Endothelial cell of umbilical vein (primary cell): ENCODE results near the gene CTSF. TPM values are rescaled to one million over a fixed set of nuclear protein-coding genes. Genes with fewer than 3 reads are reported as not detected.

Experiments
- BruUV-seq: library from RNA; stranded (reverse); fragments of 400-500 nt; replicated peaks from 2 replicates; lab custom pipeline; 2021; lab: Mats Ljungman, UMichigan
- CTCF ChIA-PET: fragments of 300-600, 350-600 bp; sonication (Branson Sonifier 250); formaldehyde crosslinking; loops from one replicate; lab custom pipeline; 2021; ENCODE audit warnings: antibody characterized with exemption, inconsistent platforms; lab: Charles Lee
- POLR2A ChIA-PET: fragments of 300-600, 350-600 bp; sonication (Branson Sonifier 250); formaldehyde crosslinking; loops from one replicate; lab custom pipeline; 2021; ENCODE audit warnings: antibody characterized with exemption, inconsistent platforms; lab: Charles Lee
- DNase-seq: peaks from one replicate; pipeline ENCODE4 v3.0.0-alpha.2; 2011; ENCODE audit warnings: low read depth, low spot score
- FAIRE-seq: peaks from 2 replicates; lab custom pipeline; 2011; peaks lifted over from hg19 to GRCh38; lab: Jason Lieb, UNC
- H2AFZ ChIP-seq: 2 replicates; pipeline ENCODE4 v1.6.0; 2012; ENCODE audit warnings: low read depth, low read length, control low read depth, inconsistent platforms
- H3K27ac ChIP-seq: 2 replicates; pipeline ENCODE4 v1.5.1; 2011; ENCODE audit warnings: low read depth, mild to moderate bottlenecking, control low read depth, low read length, moderate library complexity; ENCODE audit not compliant: insufficient read depth
- H3K27me3 ChIP-seq, 2 experiments: 2 replicates each; pipeline versions ENCODE4 v1.6.0 to v1.6.1; 2011; ENCODE audit warnings: low read length in 2 of 2, mixed read lengths in 1 of 2; ENCODE audit not compliant: control insufficient read depth in 2 of 2, insufficient read depth in 2 of 2
- H3K36me3 ChIP-seq, 2 experiments: 2 replicates in 1 of 2; 3 replicates in 1 of 2; pipeline ENCODE4 v1.5.1; 2011; ENCODE audit warnings: low read length in 2 of 2, mild to moderate bottlenecking in 1 of 2, moderate library complexity in 1 of 2; ENCODE audit not compliant: control insufficient read depth in 2 of 2, insufficient read depth in 2 of 2; ENCODE audit errors: extremely low read depth in 1 of 2
- H3K4me1 ChIP-seq: 3 replicates; pipeline ENCODE4 v1.5.1; 2011; ENCODE audit warnings: mild to moderate bottlenecking, low read length; ENCODE audit not compliant: control insufficient read depth, insufficient read depth; ENCODE audit errors: extremely low read depth
- H3K4me2 ChIP-seq: 2 replicates; pipeline ENCODE4 v1.6.1; 2011; ENCODE audit warnings: low read length, control low read depth, mixed read lengths; ENCODE audit not compliant: insufficient read depth
- H3K4me3 ChIP-seq, 3 experiments: fragments of 200-600 bp in 1 of 3; sonication (generic), shearing (Covaris generic) in 1 of 3; replicated peaks in 1 of 3; 2 replicates each; pipeline ENCODE4 v1.5.1; 2011 to 2016; ENCODE audit warnings: control low read depth in 3 of 3, low read length in 3 of 3, mild to moderate bottlenecking in 2 of 3, inconsistent platforms in 1 of 3, low read depth in 1 of 3, moderate library complexity in 1 of 3; ENCODE audit not compliant: insufficient read depth in 1 of 3
- H3K79me2 ChIP-seq: 2 replicates; pipeline ENCODE4 v1.6.0; 2012; ENCODE audit warnings: low read length, inconsistent platforms; ENCODE audit not compliant: control insufficient read depth, insufficient read depth
- H3K9ac ChIP-seq: replicated peaks from 2 replicates; pipeline ENCODE3; 2011; ENCODE audit warnings: low read length, control low read depth; ENCODE audit not compliant: insufficient read depth; ENCODE audit errors: extremely low read depth
- H3K9me1 ChIP-seq: replicated peaks from 3 replicates; pipeline ENCODE4 v1.6.0; 2011; ENCODE audit warnings: mild to moderate bottlenecking, low read length; ENCODE audit not compliant: control insufficient read depth, insufficient read depth; ENCODE audit errors: extremely low read depth
- H3K9me3 ChIP-seq: replicated peaks from 2 replicates; pipeline ENCODE4 v1.5.1; 2012; ENCODE audit warnings: low read length, inconsistent platforms; ENCODE audit not compliant: control insufficient read depth, insufficient read depth
- H4K20me1 ChIP-seq: replicated peaks from 2 replicates; pipeline ENCODE3; 2011; ENCODE audit warnings: mild to moderate bottlenecking, low read length; ENCODE audit not compliant: control insufficient read depth, insufficient read depth; ENCODE audit errors: extremely low read depth
- CTCF ChIP-seq, 2 donors: IDR thresholded peaks; 1 replicate in 1 of 2; 2 replicates in 1 of 2; pipeline ENCODE4 v1.5.1; 2011; ENCODE audit warnings: low read length in 2 of 2, mild to moderate bottlenecking in 2 of 2, moderate library complexity in 2 of 2, control low read depth in 1 of 2, inconsistent platforms in 1 of 2, low read depth in 1 of 2; ENCODE audit not compliant: insufficient read depth in 1 of 2; ENCODE audit errors: extremely low read depth in 1 of 2
- EZH2 ChIP-seq: IDR thresholded peaks from 2 replicates; pipeline ENCODE4 v1.6.1; 2012; ENCODE audit warnings: borderline replicate concordance, low read depth, mild to moderate bottlenecking, moderate library complexity, low read length, inconsistent platforms; ENCODE audit not compliant: severe bottlenecking
- FOS ChIP-seq: IDR thresholded peaks from 2 replicates; pipeline ENCODE4 v1.6.1; 2011; ENCODE audit warnings: mild to moderate bottlenecking, low read length, moderate library complexity, borderline replicate concordance; ENCODE audit not compliant: insufficient read depth
- GATA2 ChIP-seq: IDR thresholded peaks from 2 replicates; pipeline ENCODE4 v1.7.0; 2011; ENCODE audit warnings: low read depth, mild to moderate bottlenecking, moderate library complexity, mixed read lengths, low read length; ENCODE audit not compliant: insufficient read length, insufficient read depth
- JUN ChIP-seq: IDR thresholded peaks from 2 replicates; pipeline ENCODE4 v1.6.1; 2011; ENCODE audit warnings: borderline replicate concordance, low read depth; ENCODE audit not compliant: insufficient read length, insufficient read depth
- MAX ChIP-seq: IDR thresholded peaks from 2 replicates; pipeline ENCODE4 v1.6.1; 2011; ENCODE audit not compliant: insufficient read depth, insufficient read length
- MYC ChIP-seq: IDR thresholded peaks from one replicate; pipeline ENCODE4 v1.6.1; 2011; ENCODE audit warnings: mild to moderate bottlenecking, low read depth, low read length
- POLR2A ChIP-seq: IDR thresholded peaks from 2 replicates; pipeline ENCODE4 v1.6.1; 2012; ENCODE audit warnings: low read depth, mild to moderate bottlenecking, control low read depth, low read length
- POLR2AphosphoS5 ChIP-seq: IDR thresholded peaks from 2 replicates; pipeline ENCODE4 v1.6.1; 2012; ENCODE audit warnings: low read depth, mild to moderate bottlenecking, control low read depth, low read length, moderate library complexity; ENCODE audit not compliant: insufficient read depth
- dilution Hi-C: fragments of 300-500 bp; cut with MboI; formaldehyde crosslinking; loops from one replicate; pipeline ENCODE4 v1.15.0; 2019; ENCODE audit warnings: low sequenced_read_pairs; ENCODE audit not compliant: extremely low pct_ligation_motif_present
- intact Hi-C: fragments of 100-400 bp; cut with micrococcal nuclease; formaldehyde crosslinking; loops from one replicate; pipeline ENCODE4 v1.10.0; 2022
- polyA plus RNA-seq, 4 experiments: library from polyadenylated mRNA; depleted of rRNA in 3 of 4; stranded (reverse) in 3 of 4; unstranded in 1 of 4; fragments of >200 nt; gene quantifications; 2 replicates each; pipeline versions ENCODE4 v1.2.1 to v1.2.3, GENCODE V29; 2011 to 2012; ENCODE audit warnings: missing spikeins in 1 of 4
- total RNA-seq: library from RNA; stranded (reverse); gene quantifications from 2 replicates; pipeline ENCODE4 v1.2.3, GENCODE V29; 2021

CTSF gene
- total and polyA plus RNA-seq, 2 donors (not counting 3 experiments of a cell fraction or from before 2014, with no cell fraction given), result 14.4 to 27.7 TPM

- Histone ChIP-seq H3K4me3 (no peak overlapping the region), H3K27ac (no peak overlapping the region), H3K4me1 (no peaks in the 10 kb centered on the region), H3K9me1 (no peaks in the 10 kb centered on the region), H3K9me3 (no peaks in the 10 kb centered on the region), H3K79me2 (no peaks in the 10 kb centered on the region), H2AFZ (no peak overlapping the region), H4K20me1 (no peaks in the 10 kb centered on the region), H3K36me3 (peaks cover 2 to 17% of the 10 kb centered on the region in 2 experiments), H3K27me3 (no peaks in the 10 kb centered on the region), H3K9ac (no peak overlapping the region), H3K4me2 (no peak overlapping the region)
- intact Hi-C loops, result no loop called here
- no TSS peak for BruUV-seq
- ChIA-PET POLR2A (interaction anchor here (1.3 kb wide), 1 partner anchor 14 kb away, joined by 3 read pairs; the partner anchor contains the start of gene RBM14), CTCF (interaction anchor here (2.5 kb wide), 1 partner anchor 25 kb away, joined by 5 read pairs; no protein-coding TSS in a partner anchor)
- dilution Hi-C loops, result no loop called here
- no peak for FAIRE-seq
- no peak for TF ChIP-seq EZH2
- TF ChIP-seq POLR2A, result no peak
- TF ChIP-seq CTCF (IDR thresholded peaks at IDR 0.05; ENCODE audit: extremely low read depth in 1 of 2, insufficient read depth in 1 of 2, low read depth in 1 of 2, low read length in 2 of 2), result no peak
- no peak for DNase-seq
Measured at GRCh38 chr11:66603072-66603471, 34.7 kb upstream of the CTSF start.

GRCh38 chr11:66600631-66601233 lies 32.3 kb upstream of the CTSF start:
- Histone ChIP-seq H3K79me2 (no peaks in the 10 kb centered on the region), H3K9ac (no peak overlapping the region), H3K36me3 (peaks cover 2 to 17% of the 10 kb centered on the region in 2 experiments), H3K9me1 (no peaks in the 10 kb centered on the region), H3K27ac (no peak overlapping the region), H3K9me3 (no peaks in the 10 kb centered on the region), H3K4me2 (no peak overlapping the region), H2AFZ (no peak overlapping the region), H3K4me1 (no peaks in the 10 kb centered on the region), H3K27me3 (no peaks in the 10 kb centered on the region), H3K4me3 (no peak overlapping the region), H4K20me1 (no peaks in the 10 kb centered on the region)
- intact Hi-C loops (no loop called here), dilution Hi-C loops (no loop called here)
- CTCF ChIA-PET, result interaction anchor here (2.5 kb wide), 1 partner anchor 23 kb away, joined by 5 read pairs; no protein-coding TSS in a partner anchor
- DNase-seq, result no peak
- no peak for FAIRE-seq
- no TSS peak for BruUV-seq
- TF ChIP-seq POLR2A (no peak), JUN (no peak), EZH2 (no peak), MYC (no peak), POLR2AphosphoS5 (no peak), GATA2 (no peak), CTCF (IDR thresholded peaks at IDR 0.05; ENCODE audit: extremely low read depth in 1 of 2, insufficient read depth in 1 of 2, low read depth in 1 of 2, low read length in 2 of 2) (no peak), FOS (no peak), MAX (no peak)
- POLR2A ChIA-PET, result no interaction called here
